ENCODE data around the gene SIT1. TPM values are rescaled to one million over a fixed set of nuclear protein-coding genes. Genes with fewer than 3 reads are reported as not detected.

Gene SIT1
- total RNA-seq, 6 donors from 2014 or later, result 1.1 to 3.1 (median 1.8) TPM; not detected in 1

DNA sequence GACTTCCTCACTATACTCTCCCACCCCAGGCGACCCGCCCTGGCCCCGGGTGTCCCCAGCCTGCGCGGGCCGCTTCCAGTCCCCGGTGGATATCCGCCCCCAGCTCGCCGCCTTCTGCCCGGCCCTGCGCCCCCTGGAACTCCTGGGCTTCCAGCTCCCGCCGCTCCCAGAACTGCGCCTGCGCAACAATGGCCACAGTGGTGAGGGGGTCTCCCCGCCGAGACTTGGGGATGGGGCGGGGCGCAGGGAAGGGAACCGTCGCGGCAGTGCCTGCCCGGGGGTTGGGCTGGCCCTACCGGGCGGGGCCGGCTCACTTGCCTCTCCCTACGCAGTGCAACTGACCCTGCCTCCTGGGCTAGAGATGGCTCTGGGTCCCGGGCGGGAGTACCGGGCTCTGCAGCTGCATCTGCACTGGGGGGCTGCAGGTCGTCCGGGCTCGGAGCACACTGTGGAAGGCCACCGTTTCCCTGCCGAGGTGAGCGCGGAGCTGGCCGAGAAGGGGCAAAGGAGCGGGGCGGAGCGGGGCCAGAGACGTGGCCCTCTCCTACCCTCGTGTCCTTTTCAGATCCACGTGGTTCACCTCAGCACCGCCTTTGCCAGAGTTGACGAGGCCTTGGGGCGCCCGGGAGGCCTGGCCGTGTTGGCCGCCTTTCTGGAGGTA, 25.1 kb upstream of the SIT1 start:
- H3K27ac ChIP-seq, result no peak overlapping the region
- no peaks in the 10 kb centered on the region for H3K36me3 ChIP-seq
- H3K27me3 ChIP-seq, result no peaks in the 10 kb centered on the region
- ATAC-seq (ENCODE audit: low FRiP score in 2 of 2) (peak; percentile 53 to 77), DNase-seq (peak in 1 of 2 donors; percentile 88)
- 10 to 14% methylated on average over 23 to 35 of the region's 51 CpGs for WGBS, 2 donors
- TF ChIP-seq EP300 (IDR thresholded peaks at IDR 0.05), result no peak
- no peak for TF ChIP-seq POLR2A (IDR thresholded peaks at IDR 0.05)
- TF ChIP-seq, protein P1, sequence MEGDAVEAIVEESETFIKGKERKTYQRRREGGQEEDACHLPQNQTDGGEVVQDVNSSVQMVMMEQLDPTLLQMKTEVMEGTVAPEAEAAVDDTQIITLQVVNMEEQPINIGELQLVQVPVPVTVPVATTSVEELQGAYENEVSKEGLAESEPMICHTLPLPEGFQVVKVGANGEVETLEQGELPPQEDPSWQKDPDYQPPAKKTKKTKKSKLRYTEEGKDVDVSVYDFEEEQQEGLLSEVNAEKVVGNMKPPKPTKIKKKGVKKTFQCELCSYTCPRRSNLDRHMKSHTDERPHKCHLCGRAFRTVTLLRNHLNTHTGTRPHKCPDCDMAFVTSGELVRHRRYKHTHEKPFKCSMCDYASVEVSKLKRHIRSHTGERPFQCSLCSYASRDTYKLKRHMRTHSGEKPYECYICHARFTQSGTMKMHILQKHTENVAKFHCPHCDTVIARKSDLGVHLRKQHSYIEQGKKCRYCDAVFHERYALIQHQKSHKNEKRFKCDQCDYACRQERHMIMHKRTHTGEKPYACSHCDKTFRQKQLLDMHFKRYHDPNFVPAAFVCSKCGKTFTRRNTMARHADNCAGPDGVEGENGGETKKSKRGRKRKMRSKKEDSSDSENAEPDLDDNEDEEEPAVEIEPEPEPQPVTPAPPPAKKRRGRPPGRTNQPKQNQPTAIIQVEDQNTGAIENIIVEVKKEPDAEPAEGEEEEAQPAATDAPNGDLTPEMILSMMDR (IDR thresholded peaks at IDR 0.05), result peak in 1 of 6 experiments; percentile 5
- H3K9me3 ChIP-seq, result no peaks in the 10 kb centered on the region
- H3K4me3 ChIP-seq, result peak overlapping the region; percentile 19 to 55 (median 42)
- peaks cover 6 to 12% (median 12%) of the 10 kb centered on the region in 4 donors for H3K4me1 ChIP-seq

DNA sequence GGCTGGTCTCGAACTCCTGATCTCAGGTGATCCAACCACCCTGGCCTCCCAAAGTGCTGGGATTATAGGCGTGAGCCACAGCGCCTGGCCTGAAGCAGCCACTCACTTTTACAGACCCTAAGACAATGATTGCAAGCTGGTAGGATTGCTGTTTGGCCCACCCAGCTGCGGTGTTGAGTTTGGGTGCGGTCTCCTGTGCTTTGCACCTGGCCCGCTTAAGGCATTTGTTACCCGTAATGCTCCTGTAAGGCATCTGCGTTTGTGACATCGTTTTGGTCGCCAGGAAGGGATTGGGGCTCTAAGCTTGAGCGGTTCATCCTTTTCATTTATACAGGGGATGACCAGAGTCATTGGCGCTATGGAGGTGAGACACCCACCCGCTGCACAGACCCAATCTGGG, 24.5 kb upstream of the SIT1 start:
- H3K9me3 ChIP-seq, result no peaks in the 10 kb centered on the region
- TF ChIP-seq EP300 (IDR thresholded peaks at IDR 0.05) (no peak), POLR2A (IDR thresholded peaks at IDR 0.05) (no peak)
- TF ChIP-seq, protein P1 (IDR thresholded peaks at IDR 0.05), result no peak
- H3K27ac ChIP-seq, result no peak overlapping the region
- H3K27me3 ChIP-seq, result no peaks in the 10 kb centered on the region
- ATAC-seq (ENCODE audit: low FRiP score in 2 of 2), result peak in 1 of 2 donors; percentile 11
- no peaks in the 10 kb centered on the region for H3K36me3 ChIP-seq
- 63 to 100% methylated on average over 1 to 13 of the region's 13 CpGs for WGBS, 2 donors
- peaks cover 6 to 12% (median 12%) of the 10 kb centered on the region in 4 donors for H3K4me1 ChIP-seq
- no peak for DNase-seq
- peak overlapping the region in 3 of 4 donors; percentile 38 to 55 (median 47) for H3K4me3 ChIP-seq

DNA sequence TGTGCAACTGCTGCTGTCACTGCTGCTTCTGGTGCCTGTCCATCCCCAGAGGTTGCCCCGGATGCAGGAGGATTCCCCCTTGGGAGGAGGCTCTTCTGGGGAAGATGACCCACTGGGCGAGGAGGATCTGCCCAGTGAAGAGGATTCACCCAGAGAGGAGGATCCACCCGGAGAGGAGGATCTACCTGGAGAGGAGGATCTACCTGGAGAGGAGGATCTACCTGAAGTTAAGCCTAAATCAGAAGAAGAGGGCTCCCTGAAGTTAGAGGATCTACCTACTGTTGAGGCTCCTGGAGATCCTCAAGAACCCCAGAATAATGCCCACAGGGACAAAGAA, 23.3 kb upstream of the SIT1 start:
- no peak for ATAC-seq (ENCODE audit: low FRiP score in 2 of 2)
- DNase-seq, result no peak
- H3K9me3 ChIP-seq, result no peaks in the 10 kb centered on the region
- TF ChIP-seq POLR2A (IDR thresholded peaks at IDR 0.05), result no peak
- peaks cover 6 to 12% (median 12%) of the 10 kb centered on the region in 4 donors for H3K4me1 ChIP-seq
- WGBS, 2 donors, result 80 to 87% methylated on average over 3 of the region's 3 CpGs
- H3K4me3 ChIP-seq, result no peak overlapping the region
- H3K27me3 ChIP-seq, result no peaks in the 10 kb centered on the region
- no peak overlapping the region for H3K27ac ChIP-seq
- no peaks in the 10 kb centered on the region for H3K36me3 ChIP-seq

DNA sequence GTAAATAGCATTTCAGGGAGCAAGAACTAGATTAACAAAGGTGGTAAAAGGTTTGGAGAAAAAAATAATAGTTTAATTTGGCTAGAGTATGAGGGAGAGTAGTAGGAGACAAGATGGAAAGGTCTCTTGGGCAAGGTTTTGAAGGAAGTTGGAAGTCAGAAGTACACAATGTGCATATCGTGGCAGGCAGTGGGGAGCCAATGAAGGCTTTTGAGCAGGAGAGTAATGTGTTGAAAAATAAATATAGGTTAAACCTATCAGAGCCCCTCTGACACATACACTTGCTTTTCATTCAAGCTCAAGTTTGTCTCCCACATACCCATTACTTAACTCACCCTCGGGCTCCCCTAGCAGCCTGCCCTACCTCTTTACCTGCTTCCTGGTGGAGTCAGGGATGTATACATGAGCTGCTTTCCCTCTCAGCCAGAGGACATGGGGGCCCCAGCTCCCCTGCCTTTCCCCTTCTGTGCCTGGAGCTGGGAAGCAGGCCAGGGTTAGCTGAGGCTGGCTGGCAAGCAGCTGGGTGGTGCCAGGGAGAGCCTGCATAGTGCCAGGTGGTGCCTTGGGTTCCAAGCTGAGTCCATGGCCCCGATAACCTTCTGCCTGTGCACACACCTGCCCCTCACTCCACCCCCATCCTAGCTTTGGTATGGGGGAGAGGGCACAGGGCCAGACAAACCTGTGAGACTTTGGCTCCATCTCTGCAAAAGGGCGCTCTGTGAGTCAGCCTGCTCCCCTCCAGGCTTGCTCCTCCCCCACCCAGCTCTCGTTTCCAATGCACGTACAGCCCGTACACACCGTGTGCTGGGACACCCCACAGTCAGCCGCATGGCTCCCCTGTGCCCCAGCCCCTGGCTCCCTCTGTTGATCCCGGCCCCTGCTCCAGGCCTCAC, 22.6 kb upstream of the SIT1 start, which contains the start of gene CA9:
TSS of gene CA9 (plus strand) at position 797 of the 893 bp plus-strand sequence. CDS start at position 829, 32 bp downstream.
- 64 to 71% methylated on average over 8 to 10 of the region's 10 CpGs for WGBS, 2 donors
- Histone ChIP-seq H3K27me3 (no peaks in the 10 kb centered on the region), H3K4me1 (peaks cover 6 to 12% (median 12%) of the 10 kb centered on the region in 4 donors), H3K36me3 (no peaks in the 10 kb centered on the region), H3K4me3 (no peak within 1 kb of the TSS), H3K9me3 (no peaks in the 10 kb centered on the region), H3K27ac (no peak within 1 kb of the TSS)
- peak in 1 of 2 donors; percentile 35 for DNase-seq
- TF ChIP-seq EP300 (IDR thresholded peaks at IDR 0.05) (no peak), POLR2A (IDR thresholded peaks at IDR 0.05) (no peak), POLR2AphosphoS5 (IDR thresholded peaks at IDR 0.05) (no peak)
- TF ChIP-seq, protein P1 (IDR thresholded peaks at IDR 0.05), result no peak
- ATAC-seq (ENCODE audit: low FRiP score in 2 of 2), result no peak

DNA sequence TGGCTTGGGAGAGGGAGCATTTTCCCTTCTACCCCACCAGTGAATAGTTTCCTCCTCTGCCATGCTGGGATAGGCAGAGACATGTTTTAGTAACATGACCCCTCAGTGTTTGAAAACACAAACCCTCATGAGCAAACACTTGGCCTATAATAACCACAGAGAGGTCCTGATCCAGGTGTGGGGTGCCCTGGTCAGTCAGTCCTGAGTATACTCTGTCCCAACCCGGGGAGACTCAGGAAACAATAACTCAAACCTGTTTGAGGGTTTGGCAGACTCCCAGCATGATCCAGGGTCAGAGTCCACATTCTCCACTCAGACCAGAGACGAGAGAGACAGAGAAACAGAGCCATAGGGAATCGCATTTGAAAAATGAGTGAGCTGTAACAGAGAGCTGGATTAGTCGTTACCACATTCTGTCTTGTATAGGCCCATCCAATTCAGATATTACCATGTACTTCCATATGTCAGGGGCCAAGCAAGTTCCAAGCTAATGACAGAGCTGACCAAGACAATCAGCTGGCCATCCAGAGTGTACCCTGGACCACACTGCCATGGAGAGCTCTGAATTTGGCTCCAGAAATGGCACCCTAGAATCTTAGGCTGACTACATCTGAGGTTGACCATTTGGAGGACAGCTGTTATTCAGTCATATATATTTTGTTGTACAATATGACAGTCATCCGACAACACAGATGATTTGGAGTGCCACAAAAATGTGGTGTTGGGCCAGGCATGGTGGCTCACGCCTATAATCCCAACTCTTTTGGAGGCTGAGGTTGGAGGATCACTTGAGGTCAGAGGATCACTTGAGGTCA, 18.8 kb upstream of the SIT1 start:
- peaks cover 4 to 14% (median 9%) of the 10 kb centered on the region in 4 donors for H3K4me1 ChIP-seq
- ATAC-seq (ENCODE audit: low FRiP score in 2 of 2) (no peak), DNase-seq (no peak)
- WGBS, 2 donors, result 69% methylated on average over 6 of the region's 6 CpGs
- H3K36me3 ChIP-seq, result no peaks in the 10 kb centered on the region
- H3K4me3 ChIP-seq, result no peak overlapping the region
- H3K27ac ChIP-seq, result no peak overlapping the region
- no peaks in the 10 kb centered on the region for H3K9me3 ChIP-seq
- TF ChIP-seq POLR2A (IDR thresholded peaks at IDR 0.05) (no peak), EP300 (IDR thresholded peaks at IDR 0.05) (no peak), POLR2AphosphoS5 (IDR thresholded peaks at IDR 0.05) (no peak)
- TF ChIP-seq, protein P1 (IDR thresholded peaks at IDR 0.05), result no peak
- no peaks in the 10 kb centered on the region for H3K27me3 ChIP-seq
